Measurements from ENCODE around the gene AMN.

Gene AMN

GRCh38 chr14:102965282-102965681 lies 42.8 kb downstream of the AMN start:
- no peak for DNase-seq

DNA sequence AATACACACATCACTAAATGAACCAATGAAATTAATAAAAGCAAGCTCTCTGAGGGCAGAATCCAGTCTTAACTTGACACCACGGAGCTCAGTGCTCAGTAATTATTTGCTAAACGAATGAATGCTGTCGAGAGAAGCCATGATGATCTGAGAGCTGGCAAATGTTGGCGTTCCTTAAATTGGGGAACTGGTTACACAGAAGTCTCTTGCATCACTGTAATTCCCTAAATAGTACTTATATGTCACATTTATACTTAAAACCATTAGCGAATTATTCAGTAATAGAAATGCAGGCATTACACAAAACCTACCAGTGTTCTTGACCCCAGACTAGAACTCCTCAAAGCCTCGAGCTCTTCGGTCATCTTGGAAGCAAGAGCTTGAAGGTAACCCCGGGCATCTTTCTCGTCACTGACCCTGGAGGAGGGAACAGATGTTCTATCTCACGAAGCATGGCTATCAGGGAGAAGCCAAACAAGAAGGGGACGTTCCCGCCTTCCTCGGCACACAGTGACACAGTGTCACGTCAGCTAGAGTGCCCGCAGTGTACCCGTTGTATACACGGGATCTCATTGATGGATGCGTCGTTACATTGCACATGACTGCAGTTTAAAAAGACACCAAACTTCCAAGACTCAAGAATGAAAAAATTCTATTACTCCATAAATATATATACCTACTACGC lies 43.6 kb downstream of the AMN start:
- no peak for DNase-seq

GRCh38 chr14:102966681-102967505 lies 44.4 kb downstream of the AMN start:
- no peak for DNase-seq

- peak in 3 of 56 donors; percentile 12 to 24 (median 23) for DNase-seq
Measured at GRCh38 chr14:102967506-102967795, 45.0 kb downstream of the AMN start.

GRCh38 chr14:102968306-102968705 lies 45.8 kb downstream of the AMN start:
- no peak for DNase-seq

DNA sequence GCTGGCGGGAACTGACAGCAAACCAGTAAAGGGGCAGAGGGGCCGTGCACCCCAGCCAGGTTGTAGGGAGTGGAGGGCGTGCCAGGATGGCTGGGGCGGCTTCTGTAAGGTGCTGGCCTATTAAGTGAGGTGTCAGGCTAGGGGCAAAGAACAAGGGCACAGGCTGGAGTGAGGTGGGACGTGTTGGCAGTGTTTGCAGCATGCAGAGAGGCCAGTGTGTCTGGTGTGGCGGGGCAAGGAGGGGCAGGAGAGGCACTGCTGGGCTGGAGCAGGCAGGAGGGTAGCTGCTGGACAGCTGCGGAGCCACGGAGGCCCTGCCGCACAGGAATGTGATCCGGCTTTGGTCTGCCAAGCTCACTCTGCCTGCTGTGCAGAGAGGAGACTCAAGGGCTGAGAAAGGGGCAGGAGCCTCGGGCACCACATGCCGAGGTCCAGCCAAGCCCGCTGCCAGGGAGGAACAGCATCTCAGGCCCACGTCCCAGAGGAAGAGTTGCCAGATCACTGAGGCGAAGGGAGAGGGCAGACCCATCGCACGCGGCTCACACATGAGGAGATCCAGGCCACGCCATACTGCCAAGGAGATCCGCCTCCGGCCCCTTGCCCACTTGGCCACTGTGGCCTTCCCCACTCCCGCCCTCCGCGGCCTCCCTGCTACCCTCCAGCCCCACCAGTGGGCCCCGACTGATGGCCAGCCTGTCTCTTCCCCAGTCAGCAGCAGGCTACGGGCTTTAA lies 46.8 kb downstream of the AMN start:
- peak in 2 of 56 donors; percentile 28 to 34 for DNase-seq

GRCh38 chr14:102969901-102970300 lies 47.4 kb downstream of the AMN start:
- DNase-seq: no peak

DNA sequence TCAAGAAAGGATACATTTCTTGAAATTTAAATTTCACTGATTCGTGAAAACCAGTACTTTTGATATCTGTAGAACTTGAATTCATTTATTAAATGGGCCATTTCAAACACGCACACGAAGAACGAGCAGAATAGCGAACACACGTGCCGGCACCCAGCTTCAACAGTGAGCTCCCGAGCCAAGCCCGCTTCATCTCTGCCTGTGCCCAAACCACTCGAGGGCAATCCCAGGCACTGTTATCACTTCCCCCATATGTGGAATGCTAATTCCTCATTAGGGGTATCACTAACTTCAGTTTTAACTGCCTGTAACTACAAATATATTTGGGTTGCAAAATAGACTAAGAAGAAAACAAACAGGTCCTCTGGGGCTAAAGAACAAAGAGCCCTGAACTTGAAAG lies 48.0 kb downstream of the AMN start:
- DNase-seq: no peak

GRCh38 chr14:102971314-102971713 lies 48.9 kb downstream of the AMN start:
- DNase-seq: no peak

GRCh38 chr14:102971836-102972606 lies 49.6 kb downstream of the AMN start:
- DNase-seq: no peak

- DNase-seq: no peak
Measured at GRCh38 chr14:102973706-102974285, 51.3 kb downstream of the AMN start.

DNA sequence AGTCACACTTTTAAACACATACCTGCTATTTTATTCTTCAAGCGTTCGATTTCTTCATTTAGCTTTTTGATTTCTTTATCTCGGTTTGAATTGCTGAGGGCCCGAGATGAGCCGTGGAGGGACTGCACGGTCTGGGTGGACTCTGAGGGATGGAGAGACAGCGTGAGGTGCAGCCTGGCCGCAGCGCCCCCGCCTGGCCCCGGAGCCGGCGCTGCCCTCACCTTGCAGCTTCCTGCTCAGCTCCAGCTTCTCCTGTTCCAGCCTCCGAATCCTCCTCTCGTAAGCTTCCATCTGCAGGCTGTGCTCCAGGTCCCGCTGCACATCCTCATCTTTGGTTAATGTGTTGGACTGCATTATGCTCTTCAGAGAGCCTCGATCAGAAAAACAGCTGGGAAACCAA lies 53.2 kb downstream of the AMN start:
- DNase-seq: no peak

DNA sequence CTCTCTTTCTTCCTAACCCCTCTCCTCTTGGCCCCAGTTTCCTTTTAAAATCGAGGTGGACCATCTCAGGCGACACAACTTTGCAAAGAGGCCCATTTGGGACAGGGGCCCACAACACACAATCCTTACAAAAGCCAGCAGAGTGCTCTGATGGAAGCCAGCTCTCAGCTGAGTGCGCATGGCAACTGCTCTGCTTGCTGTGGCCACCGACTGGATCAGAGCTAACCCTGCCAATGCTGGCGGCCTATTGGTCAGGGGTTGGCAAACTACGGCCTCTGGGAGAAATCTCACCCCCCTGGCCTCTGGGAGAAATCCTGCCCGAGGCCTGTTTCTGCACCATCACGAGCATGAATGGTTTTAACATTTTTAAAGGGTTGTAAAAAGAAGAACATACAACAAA lies 55.0 kb downstream of the AMN start:
- DNase-seq: peak in 8 of 56 donors; percentile 18 to 41 (median 34)

DNA sequence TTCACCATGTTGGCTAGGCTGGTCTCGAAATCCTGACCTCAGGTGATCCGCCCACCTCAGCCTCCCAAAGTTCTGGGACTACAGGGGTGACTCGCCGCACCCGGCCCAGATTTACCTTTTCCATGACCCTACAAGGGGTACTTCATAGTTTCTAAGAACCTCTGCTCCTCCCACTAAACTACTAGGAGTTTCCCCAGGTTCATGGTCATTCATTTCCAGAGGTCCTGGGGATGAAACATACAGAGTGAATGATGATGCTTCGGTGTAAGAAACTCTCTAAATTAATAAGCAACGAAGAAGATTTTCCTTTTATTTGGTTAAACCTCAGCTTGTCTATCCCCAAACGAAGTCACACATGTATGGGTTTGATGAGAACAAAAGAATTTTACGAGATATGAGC lies 56.9 kb downstream of the AMN start:
- DNase-seq: no peak

DNA sequence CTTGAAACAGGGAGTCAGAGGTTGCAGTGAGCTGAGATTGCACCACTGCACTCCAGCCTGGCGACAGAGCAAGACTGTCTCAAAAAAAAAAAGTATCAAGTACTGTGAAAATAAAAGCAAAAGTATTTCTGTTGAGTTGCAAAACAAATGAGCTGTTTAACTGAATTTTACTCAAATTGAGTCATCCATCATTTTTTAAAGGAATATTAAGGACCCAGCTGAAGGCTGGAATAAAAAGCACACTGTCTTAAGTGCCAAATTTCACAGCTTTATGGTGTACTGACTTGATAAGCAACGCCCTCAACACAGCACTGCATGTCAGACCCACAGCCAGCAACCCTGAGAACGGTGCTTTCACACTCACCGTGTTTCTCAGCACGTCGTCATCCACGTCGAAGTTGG lies 57.9 kb downstream of the AMN start:
- peak in 1 of 56 donors; percentile 27 for DNase-seq
